Measurements from ENCODE around the gene PLCB1.

GRCh38 chr20:8780915-8781314, 648.8 kb downstream of the PLCB1 start:
- TF ChIP-seq CTCF (IDR thresholded peaks at IDR 0.05; ENCODE audit: low read length) = no peak
- no peak for TF ChIP-seq EZH2 (IDR thresholded peaks at IDR 0.05; ENCODE audit: borderline replicate concordance, low read length)
